Caki2 (cell line): Measurements from ENCODE around the gene CDH20. TPM values are rescaled to one million over a fixed set of nuclear protein-coding genes. Genes with fewer than 3 reads are reported as not detected.
A peak's percentile ranks its signal among the peaks of the same experiment; 100 is the strongest.

ENCODE experiments used
- DNase-seq: peaks from one replicate; pipeline ENCODE4 v3.0.0-alpha.2; 2015; ENCODE audit warnings: low read depth
- in situ Hi-C: cut with HindIII; loops from 2 replicates; pipeline ENCODE4 v1.10.0; 2016; ENCODE audit warnings: low sequenced_read_pairs, low pct_unique_long_range_greater_than_20kb, mixed read lengths
- total RNA-seq: library from RNA; depleted of rRNA; stranded (reverse); fragments of >200 nt; shearing (Covaris generic); gene quantifications from 2 replicates; pipeline ENCODE4 v1.2.3, GENCODE V29; 2014; ENCODE audit warnings: low replicate concordance

Gene CDH20
- total RNA-seq, 1 experiment from 2014 or later: not detected

DNA sequence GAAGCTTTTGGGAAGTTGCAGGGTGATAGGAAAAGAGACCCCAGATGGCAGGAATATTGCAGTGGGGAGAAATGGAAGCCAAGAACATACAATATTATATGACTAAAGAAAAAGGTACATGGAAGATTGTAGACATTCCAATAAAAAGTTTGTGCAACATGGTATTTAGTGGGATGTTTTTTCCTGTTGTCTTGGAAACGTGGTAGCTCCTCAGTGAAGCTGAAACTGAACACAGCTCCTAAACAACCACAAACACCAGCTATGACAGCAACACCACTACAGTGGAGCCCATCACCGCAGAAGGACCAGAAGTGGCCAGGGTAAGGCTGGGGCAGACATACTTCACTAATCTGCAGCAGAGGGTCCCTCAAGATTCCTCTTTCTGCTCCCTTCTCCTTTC lies 246.8 kb downstream of the CDH20 start:
- no peak for DNase-seq
- in situ Hi-C loops: no loop called here

DNA sequence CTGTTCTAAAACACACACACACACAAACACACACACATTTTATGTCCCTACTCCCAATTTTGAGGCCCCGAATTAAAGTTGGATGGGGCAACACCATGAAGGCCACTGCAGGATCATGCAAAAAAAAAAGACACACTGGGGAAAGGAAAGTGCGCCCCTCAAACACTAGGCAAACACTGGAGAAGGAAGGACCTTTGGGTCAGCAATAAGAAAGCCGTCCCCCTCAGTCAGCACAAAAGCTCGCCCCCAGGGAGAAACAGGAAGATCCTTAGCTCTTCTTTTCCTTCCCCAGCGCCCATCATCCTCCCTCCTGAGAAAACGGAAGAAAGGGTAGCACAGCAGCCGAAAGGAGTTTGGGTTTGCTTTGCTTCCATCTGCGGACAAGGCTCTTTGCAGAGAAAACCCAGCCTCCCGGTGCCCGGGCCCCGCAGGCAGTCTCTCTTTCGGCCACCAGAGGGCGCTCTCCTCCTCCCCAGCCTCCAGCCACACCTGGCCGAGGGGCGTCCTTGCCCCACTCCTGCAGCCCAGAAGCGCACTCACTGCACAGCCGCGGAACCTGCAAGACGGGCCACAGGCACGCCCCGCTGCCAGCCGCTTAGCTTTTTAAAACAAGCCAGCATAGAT lies 248.5 kb downstream of the CDH20 start:
- DNase-seq: peak; percentile 43
- in situ Hi-C loops: no loop called here

DNA sequence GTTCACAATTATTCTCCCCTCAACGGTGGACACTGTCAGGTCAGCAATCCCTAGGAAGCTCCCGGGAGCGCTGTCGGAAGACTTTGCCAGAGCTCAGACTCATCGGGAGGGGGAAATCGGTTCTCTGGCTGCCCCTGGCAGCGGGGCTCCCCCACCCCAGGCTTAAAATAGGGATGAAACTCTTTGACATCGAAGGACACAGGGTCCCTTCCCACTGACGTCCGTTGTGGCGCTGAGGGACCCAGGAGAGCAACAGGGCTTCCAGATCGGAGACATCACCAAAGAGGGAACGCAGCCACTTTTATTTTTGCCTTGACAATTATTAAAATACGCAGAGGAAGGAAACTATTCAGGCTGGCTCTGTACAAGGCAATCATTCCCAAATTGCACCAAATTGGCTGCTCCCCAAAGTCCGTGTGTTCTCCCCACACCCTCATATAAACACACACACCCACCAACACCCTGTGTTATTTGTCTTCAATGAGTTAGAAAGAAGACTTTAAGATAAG lies 249.0 kb downstream of the CDH20 start:
- in situ Hi-C loops: no loop called here

DNA sequence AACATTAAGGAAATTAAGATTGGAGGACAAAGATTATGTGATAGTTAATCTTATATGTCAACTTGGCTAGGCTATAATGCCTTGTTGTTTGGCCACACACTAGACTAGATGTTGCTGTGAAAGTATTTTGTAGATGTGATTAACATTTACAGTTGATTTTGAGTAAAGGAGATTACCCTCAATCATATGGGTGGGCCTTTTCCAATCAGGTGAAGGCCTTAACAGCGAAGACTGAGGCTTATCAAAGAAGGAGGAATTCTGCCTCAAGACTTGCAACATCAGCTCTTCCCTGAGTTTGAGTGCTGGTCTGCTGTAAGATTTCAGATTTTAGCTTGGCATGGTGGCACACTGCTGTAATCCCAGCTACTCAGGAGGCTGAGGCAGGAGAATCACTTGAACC lies 250.3 kb downstream of the CDH20 start:
- no peak for DNase-seq
- in situ Hi-C loops: no loop called here

More for the DNA sequence above, 249.0 kb downstream of the CDH20 start:
- no peak for DNase-seq

DNA sequence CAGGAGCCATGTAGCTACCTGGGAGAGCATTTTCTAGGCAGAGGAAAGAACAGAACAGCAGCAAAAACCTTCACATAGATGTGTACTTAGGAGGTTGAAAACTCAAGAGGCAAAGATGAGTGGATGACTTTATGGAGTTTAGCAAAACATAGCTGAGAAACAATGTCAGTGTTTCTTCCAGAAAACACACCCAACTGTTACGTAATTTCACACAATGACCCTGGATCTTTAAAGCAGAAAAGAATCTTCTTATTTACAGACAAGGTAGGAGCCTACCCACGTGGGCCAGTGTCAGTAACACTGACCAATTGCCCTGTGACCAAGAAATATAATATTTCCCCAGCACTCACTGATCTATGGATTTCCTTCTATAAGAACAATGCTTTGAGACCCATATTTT lies 254.6 kb downstream of the CDH20 start:
- in situ Hi-C loops: no loop called here
- no peak for DNase-seq

DNA sequence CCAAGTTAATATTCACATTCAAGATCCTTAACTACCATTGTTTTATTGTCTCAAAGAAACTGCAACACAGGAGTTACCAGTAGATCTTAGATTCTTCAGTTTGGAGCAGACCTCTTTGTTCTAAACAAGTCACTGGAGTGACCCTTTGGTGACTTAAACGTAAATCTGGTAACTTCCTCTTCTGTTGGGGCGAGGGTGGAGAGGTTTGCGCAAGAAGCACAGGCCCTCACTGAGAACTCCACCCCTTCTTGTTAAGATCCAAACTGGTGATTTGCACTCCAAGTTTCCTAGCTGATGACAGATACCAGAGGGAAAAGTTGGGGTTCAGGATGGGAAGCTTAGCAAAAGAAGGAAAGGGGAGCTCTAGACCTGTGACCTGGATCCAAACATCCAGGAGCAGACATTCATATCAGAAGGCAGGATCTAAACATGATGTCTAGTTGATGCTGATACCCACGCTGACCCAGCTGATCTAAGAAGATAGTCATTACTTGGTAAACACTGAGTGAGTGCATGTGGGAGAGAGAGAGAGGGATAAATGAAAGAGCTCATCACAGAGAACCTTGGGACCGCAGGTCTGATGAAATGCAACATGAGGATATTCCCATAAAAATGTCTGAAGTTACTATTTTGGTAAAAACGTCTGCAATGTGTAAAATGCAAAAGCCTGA lies 256.0 kb downstream of the CDH20 start:
- no peak for DNase-seq
- in situ Hi-C loops: no loop called here

DNA sequence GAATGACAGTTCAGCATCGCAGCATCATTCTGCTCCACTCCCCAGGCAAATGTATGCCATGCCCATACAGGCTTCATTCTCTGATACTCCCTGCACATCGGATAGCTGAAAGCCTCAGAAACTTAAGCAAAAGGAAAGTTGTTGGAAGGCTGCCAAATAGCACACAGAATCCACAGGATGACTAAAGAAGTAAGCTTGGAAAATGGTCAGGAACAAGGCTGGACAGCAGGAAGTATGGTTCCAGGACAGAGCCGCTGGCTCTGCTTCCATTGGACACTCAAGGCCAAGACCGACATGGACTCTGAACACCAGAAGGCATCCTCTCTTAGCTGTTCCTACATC lies 256.5 kb downstream of the CDH20 start:
- in situ Hi-C loops: no loop called here
- no peak for DNase-seq

DNA sequence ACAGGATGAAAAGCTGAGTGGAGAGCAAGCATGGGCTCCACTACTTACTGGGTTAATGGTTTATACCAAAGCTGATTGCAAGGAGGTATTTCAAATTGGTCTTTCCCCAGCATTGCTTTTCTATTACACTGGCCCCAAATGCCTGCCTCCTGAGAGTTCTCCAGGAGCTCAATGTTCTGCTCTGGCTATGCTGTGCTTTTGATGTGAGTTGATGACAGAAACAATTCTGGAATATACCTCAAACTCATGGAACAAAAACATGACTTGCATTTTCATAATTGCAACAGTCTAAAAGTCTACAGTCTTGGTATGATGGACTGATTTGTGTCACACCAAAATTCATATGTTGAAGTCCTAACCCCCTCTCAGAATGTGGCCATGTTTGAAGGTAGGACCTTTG lies 258.0 kb downstream of the CDH20 start:
- in situ Hi-C loops: no loop called here
- DNase-seq: no peak

DNA sequence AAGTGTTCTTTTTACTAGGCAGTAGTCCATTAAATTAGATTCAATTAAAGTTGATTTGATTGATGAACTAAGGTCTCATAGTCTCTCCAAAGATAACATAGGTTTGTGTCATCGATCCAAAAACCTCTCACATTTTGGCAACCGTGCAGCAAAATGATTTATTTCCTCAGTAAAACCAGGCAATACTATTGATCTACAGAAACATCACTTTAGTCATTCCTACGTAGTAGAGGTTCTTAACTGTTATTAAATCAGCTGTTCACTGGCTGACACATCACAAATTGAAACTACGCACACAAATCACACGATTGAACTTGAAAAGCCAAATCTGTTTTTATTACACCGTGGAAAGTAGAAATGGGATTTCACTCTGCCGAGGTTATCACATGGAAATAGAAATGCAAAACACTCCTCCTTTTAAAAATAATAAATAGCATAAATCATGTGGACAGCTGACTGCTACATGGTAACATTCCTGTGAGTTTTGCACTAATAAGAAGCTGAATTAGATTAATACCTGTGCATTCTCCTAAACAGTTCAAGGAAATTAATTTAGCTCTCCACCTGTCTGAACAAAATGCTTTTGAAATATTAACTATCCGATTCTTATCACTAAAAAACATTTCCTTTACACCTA lies 262.5 kb downstream of the CDH20 start:
- DNase-seq: no peak
- in situ Hi-C loops: no loop called here

DNA sequence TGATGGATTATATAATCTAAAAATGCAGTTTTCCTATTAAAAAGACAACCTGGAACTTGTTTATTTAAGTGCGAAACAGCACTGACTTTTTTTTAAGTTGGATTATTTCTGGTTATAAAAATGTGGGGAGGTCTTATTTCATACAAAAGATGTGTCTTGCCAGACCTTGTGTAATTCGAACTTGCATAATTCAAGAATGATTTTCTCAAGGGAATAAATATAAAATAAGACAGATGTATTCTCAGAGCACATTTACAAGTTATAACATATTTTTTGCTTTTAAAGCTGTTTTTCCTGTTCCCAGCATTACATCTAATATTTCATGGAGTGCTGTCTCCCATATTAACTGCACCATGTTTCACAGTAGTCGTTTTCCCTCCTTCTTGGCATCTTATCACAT lies 263.1 kb downstream of the CDH20 start:
- no peak for DNase-seq
- in situ Hi-C loops: no loop called here

DNA sequence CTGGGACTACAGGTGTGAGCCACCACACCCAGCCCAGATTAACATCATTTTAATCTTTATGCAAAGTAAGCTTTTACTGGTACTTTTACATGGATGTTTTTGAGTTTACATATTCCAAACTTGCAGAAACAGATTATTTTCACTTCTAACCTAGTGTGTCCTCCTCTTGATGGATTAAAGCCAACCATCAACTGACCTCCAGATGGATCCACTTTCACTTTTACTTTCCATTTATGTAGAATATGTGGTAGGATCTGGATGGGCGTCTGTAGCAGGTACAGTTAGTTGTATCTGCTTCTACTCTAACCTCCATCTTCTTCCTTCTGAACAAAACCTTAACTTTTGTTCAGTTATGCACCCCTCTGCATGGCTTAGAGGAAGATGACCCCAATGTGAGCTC lies 264.1 kb downstream of the CDH20 start:
- DNase-seq: no peak
- in situ Hi-C loops: no loop called here

DNA sequence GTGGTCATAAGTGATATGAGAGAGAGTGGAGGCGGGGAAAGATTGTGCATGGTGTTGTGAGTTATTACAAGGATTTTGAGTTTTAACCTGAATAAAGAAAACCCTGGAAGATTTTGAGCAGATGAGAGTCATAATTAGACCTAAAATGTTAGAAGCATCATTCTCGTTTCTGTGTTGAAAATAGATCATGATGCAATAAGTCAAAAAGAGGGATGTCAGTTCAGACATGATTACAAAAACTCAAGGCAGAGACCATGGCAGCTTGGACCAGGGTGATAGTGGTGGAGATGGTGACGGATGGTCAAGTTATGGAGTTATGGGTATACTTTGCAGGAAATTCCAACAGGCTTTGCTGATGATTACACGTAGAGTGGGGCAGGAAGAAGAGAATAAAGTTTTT lies 267.2 kb downstream of the CDH20 start:
- in situ Hi-C loops: no loop called here
- no peak for DNase-seq

DNA sequence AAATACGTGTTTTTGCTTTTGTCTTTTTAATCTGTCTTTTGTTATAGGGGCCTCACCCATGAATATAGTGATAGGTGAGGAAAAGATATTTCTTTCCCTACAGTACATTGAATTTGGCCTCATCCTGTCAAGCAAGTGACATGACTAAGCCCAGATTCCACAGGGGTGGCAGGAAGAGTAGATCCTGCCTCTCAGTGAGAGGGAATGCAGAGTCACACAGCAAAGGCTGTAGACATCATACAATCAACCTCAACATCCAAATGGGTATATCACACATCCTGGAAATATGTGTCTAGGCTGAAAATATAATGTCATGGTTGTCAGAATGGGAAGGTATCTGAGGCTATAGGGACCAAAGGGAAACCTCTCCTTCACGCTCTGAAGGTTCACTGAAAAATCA lies 269.6 kb downstream of the CDH20 start:
- DNase-seq: no peak
- in situ Hi-C loops: no loop called here
